ENCODE measurements around the gene ZMIZ2. TPM values are rescaled to one million over a fixed set of nuclear protein-coding genes. Genes with fewer than 3 reads are reported as not detected.

The ZMIZ2 gene
- total and polyA plus RNA-seq, 9 of the 15 experiments (the other 6 are each of a cell fraction or from before 2014, with no cell fraction given), result 0.13 to 40.3 (median 4.9) TPM

DNA sequence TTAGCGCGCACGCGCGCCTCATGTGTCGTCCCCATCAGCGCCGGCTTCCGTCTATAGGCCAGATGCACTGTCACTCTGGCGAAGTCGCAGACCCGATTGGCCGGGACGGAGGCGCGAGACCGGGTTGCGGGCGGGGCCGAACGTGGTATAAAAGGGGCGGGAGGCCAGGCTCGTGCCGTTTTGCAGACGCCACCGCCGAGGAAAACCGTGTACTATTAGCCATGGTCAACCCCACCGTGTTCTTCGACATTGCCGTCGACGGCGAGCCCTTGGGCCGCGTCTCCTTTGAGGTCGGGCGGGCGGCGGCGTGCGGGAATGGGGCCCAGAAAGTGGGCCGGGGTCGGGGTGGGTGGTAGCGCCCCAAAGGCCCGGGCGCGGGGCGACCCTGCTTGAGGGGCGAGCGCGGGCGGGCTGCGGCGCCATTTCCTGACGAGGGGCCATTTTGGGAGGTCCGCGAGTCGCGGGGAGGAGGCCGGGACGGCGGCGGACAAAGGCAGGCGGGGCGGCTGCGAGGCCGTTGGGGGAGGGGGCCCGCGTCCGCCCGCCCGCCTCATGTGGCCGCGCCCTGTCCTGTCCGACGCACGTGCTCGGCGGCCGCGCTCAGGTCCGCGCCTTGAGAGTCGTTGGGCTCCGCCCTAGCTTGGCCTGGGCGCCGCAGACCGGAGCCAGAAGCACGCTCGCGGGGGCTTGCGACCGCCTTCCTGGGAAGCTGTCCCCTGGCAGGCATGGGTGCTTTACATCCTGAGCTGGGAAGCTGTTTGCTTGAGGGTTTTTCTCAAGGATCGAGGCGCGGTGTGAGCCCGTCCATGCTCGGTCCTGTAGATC is 48.1 kb downstream of the ZMIZ2 start, which contains the start of gene PPIA (continued):
- TF ChIP-seq SMC3 (conservative IDR thresholded peaks at IDR 0.05; ENCODE audit: insufficient read depth, low read depth, low read length), result no peak
- no peak for TF ChIP-seq DACH1 (IDR thresholded peaks at IDR 0.05; ENCODE audit: partially characterized antibody)
- TF ChIP-seq SMARCA4 (IDR thresholded peaks at IDR 0.05), result no peak
- TF ChIP-seq CBX3 (IDR thresholded peaks at IDR 0.05; ENCODE audit: borderline replicate concordance in 1 of 2, low read length in 2 of 2), result no peak; a peak in 1 of 3 replicates
- TF ChIP-seq PRMT5 (CRISPR knock-in tag; IDR thresholded peaks at IDR 0.05), result 0 out of 2 replicates have a peak, but pooled peaks have one; percentile 33
- peak; percentile 49 for TF ChIP-seq HNRNPLL (IDR thresholded peaks at IDR 0.05; ENCODE audit: low read depth, low read length, poor library complexity, severe bottlenecking)
- TF ChIP-seq FOXA1 (IDR thresholded peaks at IDR 0.05; ENCODE audit: borderline replicate concordance), result no peak
- peak; percentile 67; the same call in 1 of the 2 replicates for TF ChIP-seq NCOA6 (IDR thresholded peaks at IDR 0.05)
- no peak for TF ChIP-seq ZNF324 (CRISPR knock-in tag; IDR thresholded peaks at IDR 0.05)
- TF ChIP-seq PURB (CRISPR knock-in tag; IDR thresholded peaks at IDR 0.05; ENCODE audit: low read depth), result no peak
- TF ChIP-seq SNIP1 (IDR thresholded peaks at IDR 0.05; ENCODE audit: low read depth), result no peak
- TF ChIP-seq, protein P1, sequence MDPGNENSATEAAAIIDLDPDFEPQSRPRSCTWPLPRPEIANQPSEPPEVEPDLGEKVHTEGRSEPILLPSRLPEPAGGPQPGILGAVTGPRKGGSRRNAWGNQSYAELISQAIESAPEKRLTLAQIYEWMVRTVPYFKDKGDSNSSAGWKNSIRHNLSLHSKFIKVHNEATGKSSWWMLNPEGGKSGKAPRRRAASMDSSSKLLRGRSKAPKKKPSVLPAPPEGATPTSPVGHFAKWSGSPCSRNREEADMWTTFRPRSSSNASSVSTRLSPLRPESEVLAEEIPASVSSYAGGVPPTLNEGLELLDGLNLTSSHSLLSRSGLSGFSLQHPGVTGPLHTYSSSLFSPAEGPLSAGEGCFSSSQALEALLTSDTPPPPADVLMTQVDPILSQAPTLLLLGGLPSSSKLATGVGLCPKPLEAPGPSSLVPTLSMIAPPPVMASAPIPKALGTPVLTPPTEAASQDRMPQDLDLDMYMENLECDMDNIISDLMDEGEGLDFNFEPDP (CRISPR knock-in tag; IDR thresholded peaks at IDR 0.05), result peak; percentile 56; the same call in 1 of the 2 replicates
- 0 out of 2 replicates have a peak, but pooled peaks have one; percentile 54 for TF ChIP-seq GATAD2A (IDR thresholded peaks at IDR 0.05)
- no peak for TF ChIP-seq JUNB (CRISPR knock-in tag; conservative IDR thresholded peaks at IDR 0.05)
- peak; percentile 1 to 63; a peak in 1 of 4 replicates for TF ChIP-seq TEAD1 (CRISPR knock-in tag; IDR thresholded peaks at IDR 0.05)
- no peak for TF ChIP-seq ZNF311 (CRISPR knock-in tag; IDR thresholded peaks at IDR 0.05)
- no peak for TF ChIP-seq SETDB1 (IDR thresholded peaks at IDR 0.05; ENCODE audit: low read length)
- TF ChIP-seq, protein P2, sequence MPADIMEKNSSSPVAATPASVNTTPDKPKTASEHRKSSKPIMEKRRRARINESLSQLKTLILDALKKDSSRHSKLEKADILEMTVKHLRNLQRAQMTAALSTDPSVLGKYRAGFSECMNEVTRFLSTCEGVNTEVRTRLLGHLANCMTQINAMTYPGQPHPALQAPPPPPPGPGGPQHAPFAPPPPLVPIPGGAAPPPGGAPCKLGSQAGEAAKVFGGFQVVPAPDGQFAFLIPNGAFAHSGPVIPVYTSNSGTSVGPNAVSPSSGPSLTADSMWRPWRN (IDR thresholded peaks at IDR 0.05; ENCODE audit: low read depth), result peak; percentile 76
